ENCODE measurements around the gene BST1.
"Not testable (repeated sequence)": the region's sequence is repeated elsewhere in the genome, so short reads cannot be mapped to it uniquely, and the experiment has no call there.

The BST1 gene

DNA sequence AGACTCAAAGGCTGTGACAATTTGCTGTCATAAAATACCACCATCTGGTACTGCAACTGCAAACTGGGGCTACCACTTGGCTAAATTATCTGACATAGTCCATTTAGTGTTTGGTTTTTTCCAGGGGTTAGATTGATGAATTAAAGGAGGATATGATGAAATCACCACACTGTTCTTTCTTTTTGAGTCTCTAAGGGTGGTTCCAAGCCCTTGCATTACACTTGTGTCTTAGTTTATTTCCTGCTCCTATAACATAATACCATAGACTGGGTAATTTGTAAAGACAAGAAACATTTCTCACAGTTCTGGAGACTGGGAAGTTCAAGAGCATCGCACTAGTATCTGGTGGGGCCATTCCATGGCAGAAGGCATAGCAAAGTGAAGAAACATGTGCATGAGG is 43.2 kb downstream of the BST1 start:
- DNase-seq (ENCODE audit: low spot score): no peak

DNA sequence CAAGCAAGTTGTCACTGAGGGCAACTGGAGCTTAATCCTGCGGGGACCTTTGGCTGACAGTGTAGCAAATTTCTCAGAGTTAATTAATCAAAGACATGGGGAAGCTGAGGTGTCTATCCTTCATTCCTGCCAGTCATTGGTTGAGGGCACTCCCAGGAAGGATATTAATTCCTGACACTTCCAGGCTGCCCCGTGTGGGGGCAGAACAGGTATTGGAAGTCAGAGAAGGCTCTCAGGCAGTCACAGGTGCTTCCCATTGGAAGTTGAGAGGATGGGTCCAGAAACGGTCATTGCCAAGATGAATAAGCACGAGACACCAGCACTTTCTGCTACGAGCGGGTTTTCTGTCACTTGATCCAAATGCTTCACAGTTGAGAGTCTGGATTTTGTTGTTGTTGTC is 46.1 kb downstream of the BST1 start:
- DNase-seq (ENCODE audit: low spot score): no peak

- no peak for DNase-seq (ENCODE audit: low spot score)
Observed at GRCh38 chr4:15751153-15751552, 48.3 kb downstream of the BST1 start.

DNA sequence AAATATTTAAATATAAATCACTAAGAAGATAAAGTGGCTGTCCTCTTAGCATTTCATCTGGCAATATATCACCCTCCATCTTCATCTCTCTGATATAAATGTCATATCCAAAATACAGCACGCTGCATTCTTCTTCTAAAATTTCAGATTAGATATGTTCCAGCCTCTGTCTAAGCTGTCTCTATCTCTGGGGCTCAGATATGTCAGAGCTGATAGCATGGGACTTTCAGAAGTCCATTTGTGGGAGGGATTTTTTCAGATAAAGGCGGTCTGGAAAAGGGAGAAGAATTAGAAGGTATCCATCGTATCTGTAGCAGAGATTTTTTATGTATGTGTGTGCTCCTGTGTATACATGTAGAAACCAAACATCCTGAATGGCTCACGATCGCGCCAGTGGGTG is 50.2 kb downstream of the BST1 start:
- no peak for DNase-seq (ENCODE audit: low spot score)

- DNase-seq (ENCODE audit: low spot score): no peak
Observed at GRCh38 chr4:15753786-15754185, 50.9 kb downstream of the BST1 start.

GRCh38 chr4:15754323-15754722 is 51.5 kb downstream of the BST1 start:
- no peak for DNase-seq (ENCODE audit: low spot score)

- DNase-seq (ENCODE audit: low spot score): no peak
Observed at GRCh38 chr4:15755321-15756155, 52.7 kb downstream of the BST1 start.

- DNase-seq (ENCODE audit: low spot score): no peak
Observed at GRCh38 chr4:15756361-15756861, 53.5 kb downstream of the BST1 start.

DNA sequence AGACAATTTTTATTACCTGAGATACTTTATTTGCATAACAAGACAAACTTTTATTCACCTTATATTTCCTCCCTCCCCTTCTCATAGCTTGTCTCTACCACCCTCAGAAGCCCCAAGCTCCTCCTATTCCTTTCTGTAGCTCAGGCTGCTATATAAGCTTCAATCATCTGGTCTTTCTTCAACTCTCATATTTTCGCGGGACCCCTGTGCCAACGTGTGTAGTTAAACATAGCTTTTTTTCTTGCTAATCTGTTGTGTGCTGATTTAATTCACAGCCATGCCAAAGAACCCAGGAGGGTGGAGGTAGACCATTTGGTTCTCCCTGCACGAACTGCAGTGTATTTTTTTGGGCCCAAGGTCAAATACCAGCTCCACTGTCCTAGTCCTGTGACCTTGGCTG is 54.2 kb downstream of the BST1 start:
- DNase-seq (ENCODE audit: low spot score): no peak

- no peak for DNase-seq (ENCODE audit: low spot score)
Observed at GRCh38 chr4:15758294-15758693, 55.4 kb downstream of the BST1 start.

GRCh38 chr4:15762460-15762859 is 59.6 kb downstream of the BST1 start:
- DNase-seq (ENCODE audit: low spot score): not testable (repeated sequence)

DNA sequence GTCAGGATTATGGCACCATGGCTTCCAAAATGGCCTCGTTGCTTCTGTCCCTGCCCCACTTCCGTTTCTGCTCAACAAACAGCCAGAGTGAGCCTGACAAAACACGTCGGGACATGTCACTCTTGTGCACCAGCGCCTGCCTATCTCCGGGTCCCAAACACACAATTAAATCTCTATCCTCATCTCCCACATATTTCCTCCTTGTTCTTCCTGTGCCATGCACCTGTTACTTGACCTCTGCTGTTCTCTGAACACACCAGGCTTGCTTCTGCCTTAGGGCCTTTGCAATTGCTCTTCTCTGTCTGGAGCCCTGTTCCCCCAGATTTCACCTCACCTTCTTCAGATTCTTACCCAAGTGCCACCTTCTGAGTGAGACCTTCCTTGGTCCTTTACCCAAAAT is 62.5 kb downstream of the BST1 start:
- no peak for DNase-seq (ENCODE audit: low spot score)

- no peak for DNase-seq (ENCODE audit: low spot score)
Observed at GRCh38 chr4:15765910-15766697, 63.2 kb downstream of the BST1 start.

GRCh38 chr4:15766821-15767220 is 64.0 kb downstream of the BST1 start:
- DNase-seq (ENCODE audit: low spot score): no peak

GRCh38 chr4:15769202-15769601 is 66.3 kb downstream of the BST1 start:
- no peak for DNase-seq (ENCODE audit: low spot score)

- no peak for DNase-seq (ENCODE audit: low spot score)
Observed at GRCh38 chr4:15771216-15772058, 68.6 kb downstream of the BST1 start.

GRCh38 chr4:15774020-15774420 is 71.2 kb downstream of the BST1 start:
- DNase-seq (ENCODE audit: low spot score): no peak

DNA sequence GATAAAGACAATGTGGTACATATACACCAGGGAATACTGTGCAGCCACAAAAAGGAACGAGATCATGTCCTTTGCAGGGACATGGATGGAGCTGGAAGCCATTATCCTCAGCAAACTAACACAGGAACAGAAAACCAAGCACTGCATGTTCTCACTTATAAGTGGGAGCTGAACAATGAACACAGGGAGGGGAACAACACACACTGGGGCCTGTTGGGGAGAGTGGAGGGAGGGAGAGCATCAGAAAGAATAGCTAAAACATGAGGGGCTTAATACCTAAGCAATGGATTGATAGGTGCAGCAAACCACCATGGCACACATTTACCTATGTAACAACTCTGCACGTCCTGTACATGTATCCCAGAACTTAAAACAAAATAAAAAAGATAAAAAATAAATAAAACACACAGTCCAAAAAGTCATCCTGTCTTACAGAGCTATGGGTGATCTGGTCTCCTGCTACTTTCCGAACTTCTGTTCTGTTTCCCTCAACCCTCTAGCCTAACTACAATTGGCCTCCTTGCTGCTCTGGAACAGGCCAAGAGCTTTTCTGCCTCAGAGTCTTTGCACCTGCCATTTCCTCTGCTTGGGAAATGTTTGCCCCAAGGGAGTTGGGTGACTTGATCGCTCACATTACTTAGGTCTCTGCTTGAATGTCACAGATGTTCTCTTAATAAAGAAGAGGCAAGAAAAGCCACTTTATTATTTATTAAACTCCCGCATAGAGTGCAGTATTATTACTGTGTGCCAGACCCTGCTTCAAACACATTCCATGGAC is 74.2 kb downstream of the BST1 start:
- no peak for DNase-seq (ENCODE audit: low spot score)

- no peak for DNase-seq (ENCODE audit: low spot score)
Observed at GRCh38 chr4:15777697-15778288, 74.9 kb downstream of the BST1 start.

- no peak for DNase-seq (ENCODE audit: low spot score)
Observed at GRCh38 chr4:15778289-15779241, 75.7 kb downstream of the BST1 start, which contains the start of gene CD38. Gene CD38, plus strand, starts transcription at chr4:15778328. Its CDS starts 87 bp downstream, at chr4:15778415.
